Lower leg skin (tissue), 4 donors: Measurements from ENCODE around the gene TACR1. TPM values are rescaled to one million over a fixed set of nuclear protein-coding genes. Genes with fewer than 3 reads are reported as not detected.

Experiments used
- DNase-seq, 2 donors: peaks; one replicate each; pipeline ENCODE4 v3.0.0-alpha.2; 2019; ENCODE audit warnings: low spot score in 2 of 2
- H3K4me3 ChIP-seq: fragments of 200-600 bp; sonication (generic); 2 replicates; pipeline ENCODE4 v1.5.1; 2017; ENCODE audit warnings: mild to moderate bottlenecking, low read depth; ENCODE audit not compliant: poor library complexity, severe bottlenecking
- CTCF ChIP-seq, 3 donors: fragments of 450-650 bp; IDR thresholded peaks; one replicate each; pipeline ENCODE4 v1.5.1; 2016; ENCODE audit warnings: antibody characterized with exemption in 3 of 3, mild to moderate bottlenecking in 3 of 3, moderate library complexity in 2 of 3
- POLR2A ChIP-seq, 2 donors: fragments of 450-650 bp; IDR thresholded peaks; one replicate each; pipeline ENCODE4 v1.6.1; 2016 to 2017; ENCODE audit warnings: antibody characterized with exemption in 2 of 2, mild to moderate bottlenecking in 1 of 2, moderate library complexity in 1 of 2
- WGBS, 2 donors: methylation state at CpG; one replicate each; pipeline ENCODE4 v1.1.5; 2018; 5-methylcytosine and 5-hydroxymethylcytosine counted together
- intact Hi-C: fragments of 100-400 bp; cut with DNase I; formaldehyde crosslinking; loops from one replicate; pipeline ENCODE4 v1.15.0; 2023; ENCODE audit warnings: low total_unique reads
- total RNA-seq, 4 donors: library from RNA; depleted of rRNA; stranded (reverse); fragments of >200 nt; gene quantifications; one replicate each; pipeline ENCODE4 v1.1.0, GENCODE V29; 2016

TACR1 gene
- total RNA-seq, 4 donors from 2014 or later: 0.95 to 8.0 (median 2.7) TPM

DNA sequence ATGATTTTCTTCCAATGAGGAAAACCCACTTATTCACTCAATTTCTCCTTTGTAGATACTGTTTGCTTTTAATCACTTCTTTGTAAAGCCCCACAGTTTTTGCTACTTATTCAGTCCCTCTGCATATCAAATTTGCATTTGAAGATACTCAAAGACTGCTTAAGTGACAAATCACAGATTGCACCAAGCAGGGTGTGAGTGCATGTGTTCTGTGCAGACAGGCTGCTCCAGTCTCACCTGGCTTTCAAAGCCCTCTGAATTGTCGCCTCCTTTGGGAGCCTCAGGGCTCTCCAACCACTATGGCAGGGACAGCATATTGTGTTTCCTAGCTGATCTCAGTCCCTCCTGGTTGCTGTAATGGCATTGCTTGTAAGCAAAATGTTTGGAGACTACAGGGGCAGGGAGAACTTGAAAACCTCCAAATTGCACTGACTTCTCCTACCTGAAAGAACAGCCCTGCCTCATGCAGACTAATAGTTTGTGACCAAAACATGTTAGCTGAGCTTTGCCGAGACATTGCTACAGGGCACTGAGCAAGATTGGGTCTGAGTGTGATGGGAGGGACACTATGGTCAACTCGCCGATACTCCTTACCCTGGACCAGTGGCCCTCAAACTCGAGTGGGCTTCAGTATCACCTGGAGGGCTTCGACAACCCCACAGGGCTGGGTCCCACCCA lies 144.0 kb downstream of the TACR1 start:
- TF ChIP-seq POLR2A (IDR thresholded peaks at IDR 0.05) (no peak), CTCF (IDR thresholded peaks at IDR 0.05) (no peak)

GRCh38 chr2:75054296-75054695 lies 145.0 kb downstream of the TACR1 start:
- H3K4me3 ChIP-seq: no peak overlapping the region
- intact Hi-C loops: no loop called here
- DNase-seq: no peak
- 65 to 73% methylated on average over 2 of the region's 2 CpGs for WGBS, 2 donors
- no peak for TF ChIP-seq CTCF (IDR thresholded peaks at IDR 0.05)
- no peak for TF ChIP-seq POLR2A (IDR thresholded peaks at IDR 0.05)

More for the DNA sequence above, 144.0 kb downstream of the TACR1 start:
- no peak for DNase-seq
- H3K4me3 ChIP-seq: no peak overlapping the region
- intact Hi-C loops: no loop called here
- 75 to 91% methylated on average over 6 of the region's 6 CpGs for WGBS, 2 donors

DNA sequence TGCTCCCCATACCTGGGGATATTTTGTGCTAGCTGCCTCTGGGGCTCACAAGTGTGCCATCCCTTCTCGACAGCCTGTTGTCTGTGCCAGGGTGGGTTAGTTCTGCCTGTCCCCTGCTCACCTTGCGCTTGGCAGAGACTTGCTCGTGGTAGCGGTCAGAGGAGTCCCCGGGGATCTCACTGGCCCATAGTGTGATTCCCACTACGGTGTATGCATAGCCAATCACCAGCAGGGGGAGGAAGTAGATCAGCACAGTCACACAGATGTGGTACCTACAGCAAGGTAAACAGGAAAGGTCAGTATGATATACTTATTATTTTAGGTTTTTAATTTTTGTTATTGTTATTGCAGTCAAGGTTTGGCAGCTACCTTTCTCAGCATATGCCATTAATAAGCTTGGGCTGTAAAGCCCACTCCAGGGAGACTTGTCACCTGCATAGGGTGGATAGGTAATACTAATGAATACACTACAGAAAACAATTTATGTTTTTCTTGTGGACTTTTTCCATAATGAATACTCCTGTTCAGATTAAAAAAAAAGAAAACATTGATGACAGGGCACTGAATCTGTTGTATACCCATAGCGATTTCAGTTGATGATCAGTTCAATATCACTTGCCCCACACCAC lies 145.7 kb downstream of the TACR1 start:
- intact Hi-C loops: no loop called here
- H3K4me3 ChIP-seq: no peak overlapping the region
- DNase-seq: no peak
- no peak for TF ChIP-seq CTCF (IDR thresholded peaks at IDR 0.05)
- no peak for TF ChIP-seq POLR2A (IDR thresholded peaks at IDR 0.05)
- WGBS, 2 donors: 52 to 69% methylated on average over 4 to 7 of the region's 7 CpGs

DNA sequence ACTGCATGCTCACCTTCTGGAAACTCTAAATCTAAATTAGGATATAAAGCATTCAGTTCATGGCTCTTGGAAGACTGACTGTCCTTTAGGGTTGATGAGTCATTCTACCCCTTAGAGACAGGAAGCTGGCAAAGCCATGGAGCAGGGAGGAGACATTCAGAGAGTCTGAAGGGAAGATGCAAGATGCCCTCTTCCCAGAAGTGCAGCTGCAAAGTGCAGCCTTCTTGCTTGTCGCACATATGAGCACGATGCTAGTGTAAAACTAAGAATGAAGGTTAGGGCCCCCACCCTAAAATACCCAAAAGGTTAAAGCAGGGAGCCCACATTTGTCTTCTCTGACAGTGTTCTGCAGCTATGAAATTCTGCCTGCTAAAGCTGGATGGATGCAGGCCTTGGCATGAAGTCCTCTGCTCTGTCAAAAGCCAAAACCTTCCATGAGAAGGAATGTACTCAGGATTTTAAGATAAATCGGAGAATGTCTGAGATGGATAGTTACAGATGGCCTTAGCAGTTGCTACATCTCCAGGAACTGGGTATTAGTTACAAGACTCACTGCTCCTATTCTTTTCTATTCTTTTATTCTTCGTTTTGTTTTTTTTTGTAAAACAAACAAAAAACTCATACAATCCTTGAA lies 151.2 kb downstream of the TACR1 start:
- no peak overlapping the region for H3K4me3 ChIP-seq
- WGBS, 2 donors: 52 to 61% methylated on average over 4 of the region's 4 CpGs
- no peak for DNase-seq
- intact Hi-C loops: no loop called here
- TF ChIP-seq POLR2A (IDR thresholded peaks at IDR 0.05) (no peak), CTCF (IDR thresholded peaks at IDR 0.05) (no peak)

GRCh38 chr2:75047189-75047991 lies 151.9 kb downstream of the TACR1 start:
- WGBS, 2 donors: 83 to 88% methylated on average over 2 of the region's 2 CpGs
- DNase-seq: no peak
- intact Hi-C loops: no loop called here
- H3K4me3 ChIP-seq: no peak overlapping the region
- TF ChIP-seq CTCF (IDR thresholded peaks at IDR 0.05) (no peak), POLR2A (IDR thresholded peaks at IDR 0.05) (no peak)
